Measurements from ENCODE around the gene GTF2F2. TPM values are rescaled to one million over a fixed set of nuclear protein-coding genes. Genes with fewer than 3 reads are reported as not detected.

The GTF2F2 gene
- total RNA-seq, 1 experiment from 2014 or later = 40.1 TPM

DNA sequence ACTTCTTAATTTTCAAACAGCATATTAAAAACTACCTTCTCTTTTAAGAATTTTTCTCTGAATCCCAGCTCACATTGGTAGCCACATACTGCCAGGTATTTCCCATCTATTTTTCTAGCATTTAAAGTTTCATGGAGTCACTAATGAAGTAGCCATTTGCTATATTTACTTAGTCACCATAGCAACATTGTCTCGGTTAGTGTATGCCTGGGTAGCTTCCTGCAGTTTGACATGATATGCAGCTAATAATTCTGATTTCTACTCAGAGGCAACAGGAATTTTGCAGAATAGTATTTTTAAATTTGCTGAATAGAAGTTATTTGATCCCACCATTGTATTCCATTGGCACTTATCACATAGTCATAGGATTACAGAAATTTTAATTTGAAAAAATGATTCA is 111.4 kb downstream of the GTF2F2 start:
- no peaks in the 10 kb centered on the region for H3K36me3 ChIP-seq (ENCODE audit: control insufficient read depth in 1 of 2, insufficient read depth in 2 of 2, low read length in 2 of 2)
- H3K9me3 ChIP-seq (ENCODE audit: control insufficient read depth in 1 of 2, insufficient read depth in 1 of 2, low read depth in 1 of 2, low read length in 2 of 2) = no peaks in the 10 kb centered on the region
- no peak overlapping the region for H2AFZ ChIP-seq (ENCODE audit: low read depth, low read length, poor library complexity, severe bottlenecking)
- no peaks in the 10 kb centered on the region for H3K9me2 ChIP-seq (ENCODE audit: insufficient read depth)
- BruUV-seq (replicated peaks) = no TSS peak
- intact Hi-C loops (cut with micrococcal nuclease) = no loop called here
- POLR2A ChIA-PET = interaction anchor here (1.0 kb wide), 1 partner anchor 12 kb away, joined by 4 read pairs; no protein-coding TSS in a partner anchor
- RAD21 ChIA-PET (ENCODE audit: low non-redundant PET in 1 of 2, low total read pairs in 2 of 2, uncharacterized antibody in 2 of 2, unreplicated experiment in 2 of 2) = no interaction called here
- no peaks in the 10 kb centered on the region for H3K27me3 ChIP-seq (ENCODE audit: insufficient read depth, low read length)
- H3K4me1 ChIP-seq (ENCODE audit: control insufficient read depth in 1 of 2, insufficient read depth in 2 of 2, low read length in 2 of 2) = peaks cover 19 to 47% of the 10 kb centered on the region in 2 experiments
- H4K20me1 ChIP-seq (ENCODE audit: insufficient read depth) = no peaks in the 10 kb centered on the region
- no peak overlapping the region for H3K4me3 ChIP-seq (replicated peaks in 1 of 2; ENCODE audit: low read depth in 1 of 2, low read length in 2 of 2)
- CTCF ChIA-PET = interaction anchor here (0.6 kb wide), 1 partner anchor 22 kb away, joined by 3 read pairs; no protein-coding TSS in a partner anchor
- DNase-seq (ENCODE audit: low read depth, low spot score) = no peak
- H3K9ac ChIP-seq (ENCODE audit: low read length) = no peak overlapping the region
- no peak overlapping the region for H3K4me2 ChIP-seq (ENCODE audit: low read length)
- TF ChIP-seq TCF7L2 (IDR thresholded peaks at IDR 0.05; ENCODE audit: borderline replicate concordance, extremely low read depth, insufficient read depth, insufficient read length) (no peak), YY1 (IDR thresholded peaks at IDR 0.05; ENCODE audit: extremely low read depth, insufficient replicate concordance, low read depth, low read length) (no peak), EZH2phosphoT487 (IDR thresholded peaks at IDR 0.05; ENCODE audit: borderline replicate concordance) (no peak), ELF1 (IDR thresholded peaks at IDR 0.05; ENCODE audit: borderline replicate concordance, low read depth) (no peak), FOSL1 (IDR thresholded peaks at IDR 0.05; ENCODE audit: low read depth) (no peak), POLR2AphosphoS5 (IDR thresholded peaks at IDR 0.05; ENCODE audit: low read depth, low read length) (no peak), SIN3A (IDR thresholded peaks at IDR 0.05; ENCODE audit: low read depth) (no peak)
- TF ChIP-seq, protein P1, sequence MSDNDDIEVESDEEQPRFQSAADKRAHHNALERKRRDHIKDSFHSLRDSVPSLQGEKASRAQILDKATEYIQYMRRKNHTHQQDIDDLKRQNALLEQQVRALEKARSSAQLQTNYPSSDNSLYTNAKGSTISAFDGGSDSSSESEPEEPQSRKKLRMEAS (IDR thresholded peaks at IDR 0.05) = no peak
- H3K27ac ChIP-seq (ENCODE audit: low read depth, low read length) = no peak overlapping the region
- no peak for ATAC-seq
- peaks cover 41% of the 10 kb centered on the region for H3K79me2 ChIP-seq (ENCODE audit: insufficient read depth, low read length)

DNA sequence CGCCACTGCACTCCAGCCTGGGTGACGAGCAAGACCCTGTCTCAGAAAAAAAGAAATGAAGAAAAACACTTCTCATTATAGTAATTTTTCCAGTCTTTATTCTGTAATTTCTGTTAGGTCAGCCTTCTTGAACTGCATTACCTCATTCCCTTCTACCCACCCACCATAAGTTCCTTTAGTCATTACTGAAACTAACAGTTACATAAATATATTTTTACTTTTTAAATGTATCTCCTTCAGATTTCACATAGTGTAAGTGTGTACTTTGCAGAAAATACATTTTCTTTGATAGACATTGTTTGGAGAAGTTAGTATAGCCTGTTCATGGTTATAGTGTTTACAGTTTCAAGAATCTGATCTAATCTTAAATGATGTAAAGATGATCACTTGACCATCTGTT is 112.3 kb downstream of the GTF2F2 start:
- BruUV-seq (replicated peaks) = no TSS peak

More for the DNA sequence above, 112.3 kb downstream of the GTF2F2 start:
- Histone ChIP-seq H4K20me1 (ENCODE audit: insufficient read depth) (no peaks in the 10 kb centered on the region), H3K27me3 (ENCODE audit: insufficient read depth, low read length) (no peaks in the 10 kb centered on the region), H3K36me3 (ENCODE audit: control insufficient read depth in 1 of 2, insufficient read depth in 2 of 2, low read length in 2 of 2) (no peaks in the 10 kb centered on the region), H3K9ac (ENCODE audit: low read length) (no peak overlapping the region), H3K4me2 (ENCODE audit: low read length) (no peak overlapping the region), H3K4me1 (ENCODE audit: control insufficient read depth in 1 of 2, insufficient read depth in 2 of 2, low read length in 2 of 2) (peaks cover 19 to 49% of the 10 kb centered on the region in 2 experiments), H3K4me3 (replicated peaks in 1 of 2; ENCODE audit: low read depth in 1 of 2, low read length in 2 of 2) (no peak overlapping the region), H2AFZ (ENCODE audit: low read depth, low read length, poor library complexity, severe bottlenecking) (no peak overlapping the region), H3K9me3 (ENCODE audit: control insufficient read depth in 1 of 2, insufficient read depth in 1 of 2, low read depth in 1 of 2, low read length in 2 of 2) (no peaks in the 10 kb centered on the region), H3K9me2 (ENCODE audit: insufficient read depth) (no peaks in the 10 kb centered on the region), H3K79me2 (ENCODE audit: insufficient read depth, low read length) (peaks cover 39% of the 10 kb centered on the region), H3K27ac (ENCODE audit: low read depth, low read length) (no peak overlapping the region)
- no peak for TF ChIP-seq ZFX (IDR thresholded peaks at IDR 0.05)
- no peak for TF ChIP-seq JUND (IDR thresholded peaks at IDR 0.05)
- no peak for TF ChIP-seq SRF (IDR thresholded peaks at IDR 0.05; ENCODE audit: low read depth)
- TF ChIP-seq CEBPB (IDR thresholded peaks at IDR 0.05; ENCODE audit: low read depth) = no peak
- TF ChIP-seq, protein P2, sequence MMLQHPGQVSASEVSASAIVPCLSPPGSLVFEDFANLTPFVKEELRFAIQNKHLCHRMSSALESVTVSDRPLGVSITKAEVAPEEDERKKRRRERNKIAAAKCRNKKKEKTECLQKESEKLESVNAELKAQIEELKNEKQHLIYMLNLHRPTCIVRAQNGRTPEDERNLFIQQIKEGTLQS (IDR thresholded peaks at IDR 0.05) = no peak
- TF ChIP-seq, protein P1 (IDR thresholded peaks at IDR 0.05) = no peak
- TF ChIP-seq YY1 (IDR thresholded peaks at IDR 0.05; ENCODE audit: extremely low read depth, insufficient replicate concordance, low read depth, low read length) = no peak
- no peak for TF ChIP-seq CBX3 (IDR thresholded peaks at IDR 0.05; ENCODE audit: low read depth)
- TF ChIP-seq POLR2A (IDR thresholded peaks at IDR 0.05; ENCODE audit: borderline replicate concordance, extremely low read depth, insufficient read depth, insufficient read length) = no peak
- RAD21 ChIA-PET (ENCODE audit: low non-redundant PET in 1 of 2, low total read pairs in 2 of 2, uncharacterized antibody in 2 of 2, unreplicated experiment in 2 of 2) = no interaction called here
- DNase-seq (ENCODE audit: low read depth, low spot score) = no peak
- POLR2A ChIA-PET = no interaction called here
- intact Hi-C loops (cut with micrococcal nuclease) = no loop called here
- CTCF ChIA-PET = interaction anchor here (0.6 kb wide), 1 partner anchor 21 kb away, joined by 3 read pairs; no protein-coding TSS in a partner anchor
- no peak for ATAC-seq

Data from HCT116 (cell line).